Neural crest cell (in vitro differentiated cells): ENCODE measurements around the gene EFL1. TPM values are rescaled to one million over a fixed set of nuclear protein-coding genes. Genes with fewer than 3 reads are reported as not detected.
"Not testable (repeated sequence)": the region's sequence is repeated elsewhere in the genome, so short reads cannot be mapped to it uniquely, and the experiment has no call there.

Source experiments
- DNase-seq: peaks from one replicate; pipeline ENCODE4 v3.0.0; 2021; ENCODE audit warnings: low read depth, mixed read lengths, low spot score
- H3K27ac Mint-ChIP-seq: one replicate; pipeline ENCODE4 v1.8.0; 2021; ENCODE audit warnings: mild to moderate bottlenecking, mixed read lengths; ENCODE audit not compliant: unreplicated experiment
- H3K27me3 Mint-ChIP-seq: 2 replicates; pipeline ENCODE4 v1.8.0; 2021; ENCODE audit warnings: low read depth, mild to moderate bottlenecking, mixed read lengths
- H3K36me3 Mint-ChIP-seq: 2 replicates; pipeline ENCODE4 v1.8.0; 2021; ENCODE audit warnings: low read depth, mild to moderate bottlenecking, mixed read lengths
- H3K4me1 Mint-ChIP-seq: 2 replicates; pipeline ENCODE4 v1.8.0; 2021; ENCODE audit warnings: mixed read lengths
- H3K4me3 Mint-ChIP-seq: one replicate; pipeline ENCODE4 v1.8.0; 2021; ENCODE audit warnings: mild to moderate bottlenecking, mixed read lengths
- H3K9me3 Mint-ChIP-seq: 2 replicates; pipeline ENCODE4 v1.8.0; 2021; ENCODE audit warnings: mixed read lengths
- total RNA-seq: library from RNA; stranded (reverse); gene quantifications from 2 replicates; pipeline ENCODE4 v1.2.1, GENCODE V29; 2021
- TF ChIP-seq, protein P1 (sequence below): fragments of 200-600 bp; sonication (generic); conservative IDR thresholded peaks from 2 replicates; pipeline ENCODE4 v1.5.0; 2021; ENCODE audit warnings: antibody characterized with exemption, mild to moderate bottlenecking

Gene EFL1
- total RNA-seq, 1 donor from 2014 or later: 28.5 TPM

DNA sequence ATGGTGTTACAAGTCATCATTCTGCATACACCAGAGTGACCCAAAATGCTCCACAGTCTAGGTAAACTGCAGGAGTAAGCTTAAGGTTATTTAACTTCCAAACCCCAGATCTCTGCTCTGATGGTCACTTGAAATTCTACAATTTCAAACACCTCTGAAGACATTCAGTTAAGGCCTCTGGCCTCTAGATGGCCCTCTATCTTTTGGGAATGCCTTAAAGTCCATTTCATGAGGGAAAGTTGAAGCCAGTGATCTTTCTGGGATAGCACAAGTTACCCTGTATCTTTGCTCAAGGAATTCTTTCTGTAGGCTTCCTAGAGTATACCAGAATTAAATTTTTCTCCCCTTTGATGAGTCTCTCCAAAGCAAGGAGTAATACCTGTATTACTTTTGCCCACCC, 18.7 kb upstream of the EFL1 start:
- H3K27me3 Mint-ChIP-seq: peaks cover 27% of the 10 kb centered on the region
- TF ChIP-seq, protein P1, sequence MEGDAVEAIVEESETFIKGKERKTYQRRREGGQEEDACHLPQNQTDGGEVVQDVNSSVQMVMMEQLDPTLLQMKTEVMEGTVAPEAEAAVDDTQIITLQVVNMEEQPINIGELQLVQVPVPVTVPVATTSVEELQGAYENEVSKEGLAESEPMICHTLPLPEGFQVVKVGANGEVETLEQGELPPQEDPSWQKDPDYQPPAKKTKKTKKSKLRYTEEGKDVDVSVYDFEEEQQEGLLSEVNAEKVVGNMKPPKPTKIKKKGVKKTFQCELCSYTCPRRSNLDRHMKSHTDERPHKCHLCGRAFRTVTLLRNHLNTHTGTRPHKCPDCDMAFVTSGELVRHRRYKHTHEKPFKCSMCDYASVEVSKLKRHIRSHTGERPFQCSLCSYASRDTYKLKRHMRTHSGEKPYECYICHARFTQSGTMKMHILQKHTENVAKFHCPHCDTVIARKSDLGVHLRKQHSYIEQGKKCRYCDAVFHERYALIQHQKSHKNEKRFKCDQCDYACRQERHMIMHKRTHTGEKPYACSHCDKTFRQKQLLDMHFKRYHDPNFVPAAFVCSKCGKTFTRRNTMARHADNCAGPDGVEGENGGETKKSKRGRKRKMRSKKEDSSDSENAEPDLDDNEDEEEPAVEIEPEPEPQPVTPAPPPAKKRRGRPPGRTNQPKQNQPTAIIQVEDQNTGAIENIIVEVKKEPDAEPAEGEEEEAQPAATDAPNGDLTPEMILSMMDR: peak; percentile 46
- not testable (repeated sequence) for H3K9me3 Mint-ChIP-seq, H3K27ac Mint-ChIP-seq, H3K4me3 Mint-ChIP-seq, H3K36me3 Mint-ChIP-seq, H3K4me1 Mint-ChIP-seq, DNase-seq

DNA sequence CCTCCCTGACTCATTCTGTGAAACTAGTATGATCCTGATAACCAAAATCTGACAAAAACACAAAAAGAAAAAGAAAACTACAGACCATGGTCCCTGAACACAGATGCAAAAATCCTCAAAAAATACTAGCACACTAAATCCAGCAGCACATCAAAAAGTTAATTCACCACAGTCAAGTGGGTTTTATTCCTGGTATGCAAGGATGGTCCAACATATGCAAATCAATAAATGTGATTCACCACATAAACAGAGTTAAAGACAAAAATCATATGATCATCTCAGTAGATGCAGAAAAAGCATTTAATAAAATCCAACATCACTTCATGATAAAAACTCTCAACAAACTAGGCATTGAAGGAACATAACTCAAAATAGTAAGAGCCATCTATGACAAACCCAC, 12.9 kb upstream of the EFL1 start:
- no peak for DNase-seq
- Mint-ChIP-seq H3K27me3 (peaks cover 27% of the 10 kb centered on the region), H3K36me3 (peaks cover 21% of the 10 kb centered on the region), H3K4me1 (no peaks in the 10 kb centered on the region), H3K4me3 (no peak overlapping the region), H3K9me3 (peaks cover 18% of the 10 kb centered on the region), H3K27ac (no peak overlapping the region)
- TF ChIP-seq, protein P1: no peak

DNA sequence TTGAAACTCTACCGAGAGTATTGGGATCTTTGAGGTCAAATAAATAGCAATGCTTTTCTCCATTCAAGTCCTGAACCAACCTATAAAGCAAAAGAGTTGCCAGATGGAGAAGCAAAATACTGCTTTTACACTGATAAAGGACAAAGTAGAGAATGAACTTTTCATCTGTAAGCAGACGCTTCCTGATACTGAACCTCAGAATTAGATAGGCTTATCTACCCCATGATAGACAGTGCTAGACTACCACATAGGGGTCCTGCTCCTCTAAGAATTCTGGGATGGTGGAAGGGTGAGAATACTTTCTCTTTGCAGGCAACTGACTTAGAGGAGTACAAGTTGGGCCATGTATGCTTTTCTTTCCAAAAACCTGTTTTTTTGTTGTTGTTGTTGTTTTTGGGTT, 9.6 kb upstream of the EFL1 start:
- TF ChIP-seq, protein P1: no peak
- DNase-seq: no peak
- H3K36me3 Mint-ChIP-seq: peaks cover 21% of the 10 kb centered on the region
- H3K9me3 Mint-ChIP-seq: peaks cover 18% of the 10 kb centered on the region
- H3K27me3 Mint-ChIP-seq: peaks cover 4% of the 10 kb centered on the region
- H3K4me1 Mint-ChIP-seq: no peaks in the 10 kb centered on the region
- no peak overlapping the region for H3K4me3 Mint-ChIP-seq
- no peak overlapping the region for H3K27ac Mint-ChIP-seq

DNA sequence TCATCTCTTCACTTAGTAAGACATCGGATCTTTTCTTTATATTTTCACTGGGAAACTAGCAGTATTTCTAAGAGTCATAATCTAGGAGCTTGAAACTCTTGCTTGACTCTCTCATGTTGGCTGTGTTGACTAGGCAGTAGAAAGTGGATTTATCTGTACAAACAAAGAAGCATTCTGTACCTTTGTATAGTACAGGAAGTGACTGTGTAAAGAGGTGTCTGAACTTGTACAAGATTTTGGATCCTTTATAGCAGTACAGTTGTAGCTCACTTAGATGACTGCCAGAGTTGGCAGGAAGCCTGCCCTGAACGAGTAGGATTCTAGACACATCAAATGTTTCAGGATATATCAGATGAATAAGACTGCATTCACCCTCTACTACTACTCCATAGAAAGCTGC, 5.9 kb upstream of the EFL1 start:
- H3K36me3 Mint-ChIP-seq, H3K4me1 Mint-ChIP-seq, H3K27me3 Mint-ChIP-seq, DNase-seq, H3K4me3 Mint-ChIP-seq, H3K9me3 Mint-ChIP-seq, H3K27ac Mint-ChIP-seq: not testable (repeated sequence)

DNA sequence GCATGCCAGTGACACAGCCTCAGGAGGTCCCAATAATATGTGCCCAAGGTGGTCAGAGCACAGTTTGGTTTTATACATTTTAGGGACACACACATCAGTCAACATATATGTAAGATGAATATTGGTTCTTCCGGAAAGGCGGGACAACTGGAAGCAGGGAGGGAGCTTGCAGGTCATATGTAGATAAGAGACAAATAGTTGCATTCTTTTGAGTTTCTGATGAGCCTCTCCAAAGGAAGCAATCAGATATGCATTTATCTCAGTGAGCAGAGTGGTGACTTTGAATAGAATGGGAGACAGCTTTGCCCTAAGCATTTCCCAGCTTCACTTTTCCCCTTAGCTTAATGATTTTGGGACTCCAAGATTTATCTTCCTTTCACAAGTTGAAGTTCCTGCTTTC, 4.6 kb upstream of the EFL1 start:
- not testable (repeated sequence) for H3K27ac Mint-ChIP-seq, H3K27me3 Mint-ChIP-seq, H3K4me3 Mint-ChIP-seq, H3K36me3 Mint-ChIP-seq, H3K9me3 Mint-ChIP-seq, DNase-seq
- H3K4me1 Mint-ChIP-seq: peaks cover 11% of the 10 kb centered on the region

DNA sequence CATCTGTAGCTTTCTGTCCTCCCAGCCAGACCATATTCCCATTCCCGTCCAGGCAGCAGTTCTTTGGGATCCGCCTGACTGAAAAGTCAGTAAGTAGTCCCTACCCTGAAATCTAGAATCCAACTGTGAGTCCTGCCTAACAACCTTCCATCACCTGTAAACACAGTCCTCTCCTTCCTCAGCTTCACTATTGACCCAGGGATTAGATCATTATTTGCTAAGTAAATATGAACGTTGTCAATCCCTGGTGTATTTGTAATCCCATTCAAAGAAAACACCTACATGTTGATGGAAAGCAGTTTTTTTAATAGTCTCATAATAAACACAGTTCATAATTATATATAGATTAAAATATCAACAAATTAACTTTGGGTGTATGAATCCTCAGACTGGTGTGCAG, 816 bp upstream of the EFL1 start:
- TF ChIP-seq, protein P1: no peak
- H3K9me3 Mint-ChIP-seq: no peaks in the 10 kb centered on the region
- H3K4me1 Mint-ChIP-seq: peaks cover 28% of the 10 kb centered on the region
- H3K27ac Mint-ChIP-seq: peak overlapping the region; percentile 5
- no peak for DNase-seq
- peaks cover 3% of the 10 kb centered on the region for H3K36me3 Mint-ChIP-seq
- H3K27me3 Mint-ChIP-seq: no peaks in the 10 kb centered on the region
- H3K4me3 Mint-ChIP-seq: peak overlapping the region; percentile 93

DNA sequence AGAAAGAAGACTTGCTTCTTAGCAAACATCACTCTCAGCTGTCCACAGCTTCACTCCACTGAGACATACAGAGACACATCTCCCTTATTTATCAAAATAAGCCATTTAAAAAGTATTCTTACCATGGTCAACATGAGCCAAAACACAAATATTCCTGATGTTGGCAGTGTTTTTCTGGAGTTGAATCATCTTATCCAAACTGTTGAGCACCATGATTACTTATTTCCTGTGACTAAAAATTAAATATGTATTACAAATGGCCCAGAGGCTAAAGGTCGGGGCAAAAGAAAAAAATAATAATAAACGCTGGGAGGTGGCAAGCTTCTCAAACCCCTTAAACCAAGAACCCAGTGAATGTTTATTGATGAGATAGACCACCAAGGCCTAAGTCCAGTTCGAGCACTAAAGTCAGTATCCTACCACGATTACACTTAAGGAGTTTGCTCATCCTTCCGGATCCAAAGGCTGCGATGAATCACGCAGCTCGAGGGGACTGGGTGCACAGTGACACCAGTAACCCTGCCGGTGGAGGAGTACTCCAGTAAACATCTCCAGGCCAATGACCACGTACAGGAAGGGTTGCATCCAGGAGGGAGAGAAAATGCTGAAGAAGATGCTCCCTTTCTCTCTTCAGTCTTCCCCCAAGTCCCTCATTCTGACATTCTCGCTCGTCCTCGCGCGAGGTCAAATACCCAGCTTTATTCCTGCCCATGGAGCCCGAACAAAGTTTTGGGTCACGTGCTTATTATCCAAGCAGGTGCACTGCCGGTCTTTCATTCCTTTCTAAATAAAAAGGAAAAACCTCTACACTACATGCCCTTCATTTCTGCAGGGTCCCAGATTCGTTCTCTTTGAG, 740 bp downstream of the EFL1 start:
- not testable (repeated sequence) for H3K27me3 Mint-ChIP-seq, H3K9me3 Mint-ChIP-seq, H3K36me3 Mint-ChIP-seq, DNase-seq
- Mint-ChIP-seq H3K4me1 (peaks cover 28% of the 10 kb centered on the region), H3K27ac (peak overlapping the region; percentile 95), H3K4me3 (peak overlapping the region; percentile 93)

DNA sequence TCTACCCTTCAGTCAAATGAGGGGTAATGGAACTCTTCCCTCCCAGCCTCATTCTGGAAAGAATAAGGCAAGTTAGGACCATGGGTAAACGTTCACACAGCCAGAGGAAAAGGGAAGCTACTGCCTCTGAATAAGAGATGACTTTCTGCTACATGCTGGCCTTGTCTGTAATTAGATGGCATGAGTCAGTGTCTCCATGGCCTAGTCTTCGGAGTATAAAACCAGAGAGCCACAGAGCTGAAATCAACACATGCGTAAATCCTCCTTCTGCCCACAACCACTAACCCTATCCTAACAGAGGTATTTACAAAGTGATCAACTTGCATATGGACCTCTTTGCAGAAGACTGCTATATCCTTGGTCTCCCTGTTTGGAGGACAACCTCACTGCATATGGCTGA, 14.3 kb downstream of the EFL1 start:
- DNase-seq, H3K27me3 Mint-ChIP-seq, H3K4me3 Mint-ChIP-seq, H3K27ac Mint-ChIP-seq, H3K4me1 Mint-ChIP-seq, H3K36me3 Mint-ChIP-seq, H3K9me3 Mint-ChIP-seq: not testable (repeated sequence)

DNA sequence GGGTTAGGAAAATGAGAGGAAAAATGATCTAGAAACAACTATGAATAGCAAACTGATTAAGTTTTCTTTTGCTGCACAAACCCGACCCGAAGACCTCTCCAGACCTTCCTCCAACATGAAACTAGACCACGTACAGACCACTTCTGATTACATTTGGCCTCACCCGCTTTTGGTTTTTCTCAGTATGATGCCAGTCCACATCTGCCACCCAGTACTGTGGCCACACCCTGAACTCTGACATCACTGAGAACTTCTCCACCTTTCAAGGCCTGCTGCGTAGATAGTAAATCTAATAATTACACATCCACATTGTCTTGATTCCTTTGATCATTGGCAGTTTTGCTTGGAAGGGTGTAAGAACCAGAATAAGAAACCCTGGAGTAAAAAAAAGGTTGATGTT, 16.6 kb downstream of the EFL1 start:
- H3K4me1 Mint-ChIP-seq, H3K27ac Mint-ChIP-seq, H3K4me3 Mint-ChIP-seq, DNase-seq, H3K9me3 Mint-ChIP-seq, H3K27me3 Mint-ChIP-seq, H3K36me3 Mint-ChIP-seq: not testable (repeated sequence)

DNA sequence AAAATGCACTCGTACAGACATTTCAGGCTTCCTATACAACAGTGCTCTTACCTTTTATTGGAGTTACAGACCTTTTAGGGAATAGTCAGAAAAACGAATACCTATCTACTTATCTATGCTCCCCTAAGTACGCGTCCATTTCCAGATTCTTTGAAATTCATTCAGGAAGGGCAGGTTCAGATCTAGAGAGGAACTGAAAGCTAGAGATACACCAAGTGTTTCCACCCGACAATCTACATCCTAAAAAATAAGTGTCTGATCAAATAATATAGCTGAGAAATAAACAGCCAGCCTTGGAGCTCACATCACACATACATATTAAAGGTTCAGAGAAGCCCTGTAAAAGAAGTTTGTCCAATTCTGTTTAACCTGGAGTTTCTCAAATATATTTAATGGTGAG, 18.9 kb downstream of the EFL1 start:
- H3K27me3 Mint-ChIP-seq, DNase-seq, H3K4me1 Mint-ChIP-seq, H3K9me3 Mint-ChIP-seq, H3K4me3 Mint-ChIP-seq, H3K27ac Mint-ChIP-seq: not testable (repeated sequence)
- H3K36me3 Mint-ChIP-seq: peaks cover 14% of the 10 kb centered on the region
